Fibroblast of pulmonary artery (primary cell): ENCODE data around the gene CLIC1.

Experiments used
- DNase-seq: peaks from one replicate; pipeline ENCODE4 v3.0.0-alpha.2; 2010; ENCODE audit warnings: low read depth
- H3K4me3 ChIP-seq: replicated peaks from 2 replicates; pipeline ENCODE4 v1.5.1; 2011; ENCODE audit warnings: low read depth, mild to moderate bottlenecking, control low read depth, low read length, moderate library complexity
- TF ChIP-seq, protein P1 (sequence below): IDR thresholded peaks from 2 replicates; pipeline ENCODE4 v1.5.1; 2011; ENCODE audit warnings: mild to moderate bottlenecking, control low read depth, low read length, inconsistent platforms; ENCODE audit errors: missing control alignments

CLIC1 gene

DNA sequence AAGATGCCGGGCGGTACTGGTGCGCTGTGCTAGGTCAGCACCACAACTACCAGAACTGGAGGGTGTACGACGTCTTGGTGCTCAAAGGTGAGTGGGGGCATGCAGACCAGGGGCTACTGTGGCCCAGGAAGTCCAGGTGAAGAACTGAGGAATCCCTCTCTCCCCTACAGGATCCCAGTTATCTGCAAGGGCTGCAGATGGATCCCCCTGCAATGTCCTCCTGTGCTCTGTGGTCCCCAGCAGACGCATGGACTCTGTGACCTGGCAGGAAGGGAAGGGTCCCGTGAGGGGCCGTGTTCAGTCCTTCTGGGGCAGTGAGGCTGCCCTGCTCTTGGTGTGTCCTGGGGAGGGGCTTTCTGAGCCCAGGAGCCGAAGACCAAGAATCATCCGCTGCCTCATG, 28.6 kb downstream of the CLIC1 start:
- H3K4me3 ChIP-seq, result no peak overlapping the region
- DNase-seq, result no peak
- TF ChIP-seq, protein P1, sequence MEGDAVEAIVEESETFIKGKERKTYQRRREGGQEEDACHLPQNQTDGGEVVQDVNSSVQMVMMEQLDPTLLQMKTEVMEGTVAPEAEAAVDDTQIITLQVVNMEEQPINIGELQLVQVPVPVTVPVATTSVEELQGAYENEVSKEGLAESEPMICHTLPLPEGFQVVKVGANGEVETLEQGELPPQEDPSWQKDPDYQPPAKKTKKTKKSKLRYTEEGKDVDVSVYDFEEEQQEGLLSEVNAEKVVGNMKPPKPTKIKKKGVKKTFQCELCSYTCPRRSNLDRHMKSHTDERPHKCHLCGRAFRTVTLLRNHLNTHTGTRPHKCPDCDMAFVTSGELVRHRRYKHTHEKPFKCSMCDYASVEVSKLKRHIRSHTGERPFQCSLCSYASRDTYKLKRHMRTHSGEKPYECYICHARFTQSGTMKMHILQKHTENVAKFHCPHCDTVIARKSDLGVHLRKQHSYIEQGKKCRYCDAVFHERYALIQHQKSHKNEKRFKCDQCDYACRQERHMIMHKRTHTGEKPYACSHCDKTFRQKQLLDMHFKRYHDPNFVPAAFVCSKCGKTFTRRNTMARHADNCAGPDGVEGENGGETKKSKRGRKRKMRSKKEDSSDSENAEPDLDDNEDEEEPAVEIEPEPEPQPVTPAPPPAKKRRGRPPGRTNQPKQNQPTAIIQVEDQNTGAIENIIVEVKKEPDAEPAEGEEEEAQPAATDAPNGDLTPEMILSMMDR, result no peak

GRCh38 chr6:31706599-31706998, 29.7 kb downstream of the CLIC1 start, which contains the start of gene LY6G6F:
LY6G6F (plus strand) TSS chr6:31706866; CDS start chr6:31706907, 41 bp downstream.
- no peak within 1 kb of the TSS for H3K4me3 ChIP-seq
- peak; percentile 39 for DNase-seq
- TF ChIP-seq, protein P1, result no peak

DNA sequence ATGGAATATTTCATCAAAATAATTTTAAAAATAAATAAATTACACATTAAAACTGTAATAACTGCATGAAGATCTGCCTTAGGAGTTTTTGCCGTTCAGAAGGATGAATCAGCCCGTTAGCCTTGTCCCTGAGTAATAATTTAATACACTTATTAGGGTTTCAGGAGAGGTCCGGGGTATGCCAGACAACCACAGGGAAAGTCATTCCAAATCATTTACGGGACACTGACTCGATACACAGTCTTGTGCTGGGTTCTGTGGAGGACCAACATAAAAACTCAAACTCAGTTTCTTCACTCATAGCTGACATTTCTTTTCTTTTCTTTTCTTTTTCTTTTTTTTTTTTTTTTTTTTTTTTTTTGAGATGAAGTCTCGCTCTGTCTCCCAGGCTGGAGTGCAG, 30.4 kb downstream of the CLIC1 start:
- H3K4me3 ChIP-seq, result no peak overlapping the region
- TF ChIP-seq, protein P1, result no peak
- DNase-seq, result no peak

DNA sequence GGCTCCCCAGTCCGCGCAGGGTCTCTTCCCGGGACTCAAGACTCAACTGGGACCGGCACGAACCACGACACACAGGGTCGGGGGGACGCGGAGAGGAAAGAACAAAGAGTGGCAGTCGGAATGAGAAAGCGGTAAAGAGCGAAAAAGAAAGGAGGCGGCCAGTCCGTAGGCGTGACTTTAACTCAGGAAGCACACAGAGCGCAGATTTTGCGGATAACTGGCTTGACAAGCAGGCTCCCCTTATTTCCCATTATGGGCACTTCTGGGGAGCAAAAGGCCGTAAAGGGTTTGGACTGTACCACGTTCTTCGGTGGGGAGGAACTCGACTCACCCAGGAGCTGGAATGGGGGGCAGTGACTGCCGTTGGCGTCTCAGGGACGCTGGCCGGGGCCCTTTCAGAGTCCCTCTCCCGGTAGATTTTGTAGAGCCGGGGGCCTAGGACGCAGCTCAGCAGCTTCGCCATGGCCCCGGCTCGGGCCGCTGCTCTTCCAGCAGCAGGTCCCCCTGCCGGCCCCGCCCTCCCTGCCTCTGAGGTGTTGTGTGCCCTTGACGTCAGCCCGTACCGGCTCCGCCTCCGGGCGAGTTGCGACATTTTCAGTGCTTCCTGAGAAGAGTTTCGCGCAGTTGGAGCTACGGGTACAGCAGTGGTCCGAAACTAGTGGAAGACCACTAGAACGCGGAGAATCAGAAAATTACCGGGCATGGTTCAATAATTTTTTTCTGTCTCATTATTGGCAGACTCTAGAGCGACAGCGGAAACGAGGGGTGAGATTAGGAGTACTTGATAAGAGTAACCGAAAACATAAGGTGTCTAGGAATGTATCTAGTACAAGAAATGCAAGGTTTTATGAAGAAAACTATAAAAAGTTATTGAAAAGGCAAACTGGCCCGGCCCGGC, 33.3 kb downstream of the CLIC1 start, which contains the start of gene ABHD16A:
ABHD16A (minus strand) TSS at position 506 of the 898 bp plus-strand sequence; CDS start at position 463, 43 bp downstream.
- TF ChIP-seq, protein P1, result no peak
- H3K4me3 ChIP-seq, result peak within 1 kb of the TSS; percentile 97
- DNase-seq, result peak; percentile 99

GRCh38 chr6:31702405-31702818, 33.9 kb downstream of the CLIC1 start:
- TF ChIP-seq, protein P1, result no peak
- no peak for DNase-seq
- peak overlapping the region; percentile 97 for H3K4me3 ChIP-seq

DNA sequence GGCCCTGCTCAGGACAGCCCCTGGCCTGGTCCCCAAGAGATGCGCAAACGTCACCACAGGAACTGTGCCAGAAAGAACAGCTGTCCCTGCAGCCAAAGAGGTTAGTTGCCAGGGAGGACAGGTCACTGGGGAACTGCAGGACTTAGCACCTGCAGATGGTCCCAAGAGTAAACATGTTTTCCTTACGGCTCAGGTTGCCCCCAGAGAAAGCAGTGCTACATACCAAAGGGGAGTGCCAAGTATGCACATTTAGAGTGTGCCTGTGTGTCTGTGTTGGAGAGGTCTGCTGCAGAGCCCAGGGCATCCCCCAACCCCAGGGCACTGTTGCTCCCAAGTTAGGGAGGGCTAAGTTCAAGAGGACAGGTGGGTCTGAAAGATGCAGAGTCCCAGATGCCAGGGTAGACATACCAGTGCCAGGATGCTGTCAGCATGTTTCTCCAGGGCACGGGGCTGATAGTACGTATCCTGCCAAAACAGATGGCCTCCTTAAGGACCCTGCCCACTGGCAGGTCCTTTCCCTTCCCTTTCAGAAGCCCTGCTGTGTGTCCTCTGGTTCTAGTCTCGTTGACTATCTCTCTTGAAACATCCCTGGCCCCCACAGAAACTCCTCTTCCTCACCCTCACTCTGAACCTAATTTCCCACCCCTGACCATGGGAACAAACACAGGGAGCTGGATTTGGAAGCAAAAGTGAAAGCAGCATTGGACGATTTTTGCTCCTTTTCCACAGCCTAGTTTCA, 34.5 kb downstream of the CLIC1 start:
- peak; percentile 25 for DNase-seq
- H3K4me3 ChIP-seq, result peak overlapping the region; percentile 97
- TF ChIP-seq, protein P1, result no peak
